GM23248 (cell line): ENCODE measurements around the gene PLA2G4D. TPM values are rescaled to one million over a fixed set of nuclear protein-coding genes. Genes with fewer than 3 reads are reported as not detected.

Experiments
- DNase-seq: peaks from one replicate; pipeline ENCODE4 v3.0.0-alpha.2; 2015
- H2AFZ ChIP-seq: fragments of 200-600 bp; sonication (generic); 2 replicates; pipeline ENCODE4 v1.6.1; 2016; ENCODE audit warnings: antibody characterized with exemption
- H3F3A ChIP-seq: fragments of 200-600 bp; sonication (generic); 2 replicates; pipeline ENCODE4 v1.6.1; 2016; ENCODE audit warnings: mild to moderate bottlenecking, antibody characterized with exemption, mixed run types; ENCODE audit not compliant: insufficient read depth
- H3K27ac ChIP-seq: fragments of 200-600 bp; sonication (generic); 2 replicates; pipeline ENCODE4 v1.5.1; 2016; ENCODE audit warnings: mild to moderate bottlenecking
- H3K27me3 ChIP-seq: fragments of 200-600 bp; sonication (generic); replicated peaks from 2 replicates; pipeline ENCODE4 v1.6.1; 2016; ENCODE audit warnings: mild to moderate bottlenecking; ENCODE audit not compliant: insufficient read depth
- H3K36me3 ChIP-seq: fragments of 200-600 bp; sonication (generic); 2 replicates; pipeline ENCODE4 v1.6.1; 2016; ENCODE audit warnings: low read depth, mild to moderate bottlenecking
- H3K4me1 ChIP-seq: fragments of 200-600 bp; sonication (generic); 2 replicates; pipeline ENCODE4 v1.6.1; 2016; ENCODE audit warnings: mild to moderate bottlenecking; ENCODE audit not compliant: insufficient read depth
- H3K4me2 ChIP-seq: fragments of 200-600 bp; sonication (generic); one replicate; pipeline ENCODE4 v1.6.1; 2016; ENCODE audit warnings: mild to moderate bottlenecking; ENCODE audit not compliant: unreplicated experiment
- H3K4me3 ChIP-seq: fragments of 200-600 bp; sonication (generic); 2 replicates; pipeline ENCODE4 v1.5.1; 2016; ENCODE audit warnings: mild to moderate bottlenecking
- H3K79me2 ChIP-seq: fragments of 200-600 bp; sonication (generic); 2 replicates; pipeline ENCODE4 v1.6.1; 2016; ENCODE audit warnings: mild to moderate bottlenecking; ENCODE audit not compliant: insufficient read depth
- H3K9ac ChIP-seq: fragments of 200-600 bp; sonication (generic); 2 replicates; pipeline ENCODE4 v1.6.1; 2016; ENCODE audit warnings: mild to moderate bottlenecking
- H3K9me2 ChIP-seq: fragments of 200-600 bp; sonication (generic); 2 replicates; pipeline ENCODE4 v1.6.1; 2016; ENCODE audit warnings: mixed run types, mild to moderate bottlenecking, moderate library complexity; ENCODE audit not compliant: insufficient read depth
- H3K9me3 ChIP-seq: fragments of 200-600 bp; sonication (generic); one replicate; pipeline ENCODE4 v1.6.1; 2017; ENCODE audit warnings: low read depth
- H4K20me1 ChIP-seq: fragments of 200-600 bp; sonication (generic); 2 replicates; pipeline ENCODE4 v1.6.0; 2016; ENCODE audit not compliant: insufficient read depth
- EZH2 ChIP-seq: fragments of 200-600 bp; sonication (generic); IDR thresholded peaks from 2 replicates; pipeline ENCODE4 v1.6.1; 2018; ENCODE audit warnings: antibody characterized with exemption, mild to moderate bottlenecking; ENCODE audit not compliant: insufficient read depth, poor library complexity, severe bottlenecking
- EZH2phosphoT487 ChIP-seq: fragments of 200-600 bp; sonication (generic); IDR thresholded peaks from 2 replicates; pipeline ENCODE4 v1.6.1; 2018; ENCODE audit warnings: antibody characterized with exemption, moderate library complexity, mild to moderate bottlenecking, low read depth; ENCODE audit not compliant: insufficient read depth
- whole genome bisulfite sequencing, 2 experiments: methylation state at CpG; one replicate each; pipeline ENCODE4 v1.1.6; 2015 to 2017; ENCODE audit warnings: low lambda C conversion rate in 2 of 2, low coverage in 1 of 2; ENCODE audit errors: missing lambda C conversion rate in 2 of 2; 5-methylcytosine and 5-hydroxymethylcytosine counted together
- in situ Hi-C: fragments of 300-500 bp; cut with MboI; formaldehyde crosslinking; loops from 2 replicates; pipeline ENCODE4 v1.15.0; 2020
- polyA plus RNA-seq: library from polyadenylated mRNA; unstranded; fragments of >200 nt; fragmentation: Nextera tagmentation; extraction: Ambion mirVana; gene quantifications from 2 replicates; pipeline ENCODE4 v1.2.1, GENCODE V29; 2016
- total RNA-seq: library from RNA; depleted of rRNA; stranded (reverse); fragments of >200 nt; shearing (Covaris generic); gene quantifications from 2 replicates; pipeline ENCODE4 v1.2.3, GENCODE V29; 2014

Gene PLA2G4D
- total and polyA plus RNA-seq, 2 experiments from 2014 or later, result not detected

DNA sequence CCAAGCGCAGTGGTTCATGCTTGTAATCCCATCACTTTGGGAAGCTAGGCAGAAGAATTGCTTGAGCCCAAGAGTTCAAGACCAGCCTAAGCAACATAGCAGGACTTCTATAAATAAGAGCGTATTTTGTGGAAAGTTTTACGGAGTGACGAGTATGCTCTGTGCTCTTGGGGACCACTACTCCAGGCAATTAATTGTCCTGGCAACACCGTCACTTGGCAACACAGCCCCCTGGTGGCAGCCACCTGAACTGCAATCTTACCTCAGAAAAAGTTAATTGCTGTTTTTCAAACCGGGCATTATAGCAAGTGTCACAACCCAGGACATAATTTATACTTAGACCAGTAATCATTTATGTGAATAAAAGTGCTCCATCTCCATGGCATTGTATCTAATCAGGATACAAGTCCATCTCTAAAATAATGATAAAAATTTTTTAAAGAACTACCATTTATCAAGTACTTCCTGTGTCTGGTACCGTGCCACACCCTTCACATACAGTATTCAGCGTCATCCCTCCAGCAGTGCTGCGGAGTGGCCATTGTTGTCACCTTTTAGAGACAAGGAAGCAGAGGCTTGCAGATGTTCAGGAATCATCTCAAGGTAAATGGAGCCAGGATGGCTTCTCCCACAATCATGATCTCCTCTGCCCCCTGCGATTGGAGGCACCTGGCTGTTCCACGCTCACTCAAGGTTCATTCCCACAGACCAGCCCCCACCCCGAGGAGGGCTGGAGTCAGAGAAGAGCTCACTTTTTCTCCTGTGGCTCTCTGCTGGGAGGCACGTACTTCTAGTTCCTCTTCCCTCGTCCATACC is 34.5 kb downstream of the PLA2G4D start:
- H3F3A ChIP-seq, result no peaks in the 10 kb centered on the region
- WGBS, 2 experiments, result 37 to 38% methylated on average over 14 of the region's 14 CpGs
- no peaks in the 10 kb centered on the region for H4K20me1 ChIP-seq
- in situ Hi-C loops, result no loop called here
- TF ChIP-seq EZH2phosphoT487 (no peak), EZH2 (no peak)
- H3K4me1 ChIP-seq, result no peaks in the 10 kb centered on the region
- no peak overlapping the region for H3K9ac ChIP-seq
- H3K27me3 ChIP-seq, result peaks cover 12% of the 10 kb centered on the region
- H3K4me2 ChIP-seq, result no peak overlapping the region
- H3K9me3 ChIP-seq, result no peaks in the 10 kb centered on the region
- no peaks in the 10 kb centered on the region for H3K79me2 ChIP-seq
- H3K27ac ChIP-seq, result no peak overlapping the region
- H3K9me2 ChIP-seq, result no peaks in the 10 kb centered on the region
- no peak overlapping the region for H3K4me3 ChIP-seq
- no peaks in the 10 kb centered on the region for H3K36me3 ChIP-seq
- DNase-seq, result peak; percentile 40
- no peak overlapping the region for H2AFZ ChIP-seq

DNA sequence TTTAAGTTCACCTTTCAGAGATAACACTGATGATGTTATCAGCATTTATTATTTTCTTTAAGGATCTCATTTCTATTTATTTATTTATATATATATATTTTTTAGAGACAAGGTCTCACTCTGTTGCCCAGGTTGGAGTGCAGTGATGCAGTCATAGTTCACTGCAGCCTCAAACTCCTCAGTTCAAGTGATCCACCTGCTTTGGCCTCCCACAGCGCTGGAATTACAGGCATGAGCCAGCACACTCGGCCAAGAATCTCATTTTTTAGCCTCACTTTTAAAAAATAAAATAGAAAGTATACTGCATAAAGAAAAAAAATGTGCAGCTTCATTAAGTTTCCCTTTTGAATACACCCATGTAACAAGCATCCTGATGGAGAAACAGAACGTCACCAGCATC is 35.6 kb downstream of the PLA2G4D start:
- TF ChIP-seq EZH2 (no peak), EZH2phosphoT487 (no peak)

DNA sequence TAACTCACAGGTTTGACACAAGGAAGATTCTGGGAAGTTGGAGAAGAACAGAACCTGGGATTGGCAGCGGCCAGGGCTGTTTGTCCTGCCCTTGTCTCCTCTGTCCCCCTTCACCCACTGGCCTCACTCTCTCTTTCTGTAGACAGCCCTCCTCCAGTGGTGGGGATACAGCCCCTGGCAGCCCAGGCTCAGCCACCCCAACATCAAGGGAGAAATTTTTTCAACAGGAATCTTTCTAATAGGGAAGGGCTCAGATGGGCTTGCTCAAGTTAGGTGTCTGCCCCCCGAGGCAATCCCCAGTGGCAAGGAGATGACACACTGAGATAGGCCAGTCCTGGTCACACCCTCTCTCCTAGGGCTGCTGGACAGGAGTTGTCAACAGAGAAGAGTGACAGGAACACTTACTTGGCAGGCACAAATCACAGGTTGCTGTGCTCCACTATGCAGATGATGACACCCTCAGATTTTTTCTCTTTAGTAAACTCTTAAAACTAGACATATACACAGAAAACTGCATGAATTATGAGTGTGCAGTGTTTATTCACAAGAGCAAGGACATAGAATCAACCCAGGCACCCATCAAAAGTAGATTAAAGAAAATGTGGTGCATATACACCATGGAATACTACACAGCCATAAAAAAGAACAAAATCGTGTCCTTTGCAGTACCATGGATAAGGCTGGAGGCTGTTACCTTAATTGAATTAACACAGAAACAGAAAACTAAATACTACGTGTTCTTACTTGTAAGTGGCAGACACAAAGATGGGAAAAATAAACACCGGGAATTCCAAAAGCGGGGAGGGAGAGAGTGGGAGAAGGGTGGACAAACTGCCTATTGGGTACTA is 36.3 kb downstream of the PLA2G4D start:
- Histone ChIP-seq H3K27ac (no peak overlapping the region), H3K9me3 (no peaks in the 10 kb centered on the region), H3K27me3 (peaks cover 13% of the 10 kb centered on the region), H3K9me2 (no peaks in the 10 kb centered on the region), H3K4me3 (no peak overlapping the region), H3K9ac (no peak overlapping the region), H4K20me1 (no peaks in the 10 kb centered on the region), H2AFZ (no peak overlapping the region), H3K36me3 (no peaks in the 10 kb centered on the region), H3K4me1 (no peaks in the 10 kb centered on the region), H3K4me2 (no peak overlapping the region), H3K79me2 (no peaks in the 10 kb centered on the region), H3F3A (no peaks in the 10 kb centered on the region)
- in situ Hi-C loops, result no loop called here
- TF ChIP-seq EZH2 (no peak), EZH2phosphoT487 (no peak)
- 66 to 67% methylated on average over 6 of the region's 6 CpGs for WGBS, 2 experiments
- no peak for DNase-seq

More for the DNA sequence above, 35.6 kb downstream of the PLA2G4D start:
- no peaks in the 10 kb centered on the region for H3K9me3 ChIP-seq
- H3K36me3 ChIP-seq, result no peaks in the 10 kb centered on the region
- H3F3A ChIP-seq, result no peaks in the 10 kb centered on the region
- no peaks in the 10 kb centered on the region for H4K20me1 ChIP-seq
- H3K4me2 ChIP-seq, result no peak overlapping the region
- no peak overlapping the region for H3K4me3 ChIP-seq
- H3K4me1 ChIP-seq, result no peaks in the 10 kb centered on the region
- in situ Hi-C loops, result no loop called here
- H3K79me2 ChIP-seq, result no peaks in the 10 kb centered on the region
- H3K9me2 ChIP-seq, result no peaks in the 10 kb centered on the region
- H2AFZ ChIP-seq, result no peak overlapping the region
- WGBS, 2 experiments, result 46 to 58% methylated on average over 3 of the region's 3 CpGs
- no peak for DNase-seq
- H3K27me3 ChIP-seq, result peaks cover 13% of the 10 kb centered on the region
- H3K9ac ChIP-seq, result no peak overlapping the region
- no peak overlapping the region for H3K27ac ChIP-seq

DNA sequence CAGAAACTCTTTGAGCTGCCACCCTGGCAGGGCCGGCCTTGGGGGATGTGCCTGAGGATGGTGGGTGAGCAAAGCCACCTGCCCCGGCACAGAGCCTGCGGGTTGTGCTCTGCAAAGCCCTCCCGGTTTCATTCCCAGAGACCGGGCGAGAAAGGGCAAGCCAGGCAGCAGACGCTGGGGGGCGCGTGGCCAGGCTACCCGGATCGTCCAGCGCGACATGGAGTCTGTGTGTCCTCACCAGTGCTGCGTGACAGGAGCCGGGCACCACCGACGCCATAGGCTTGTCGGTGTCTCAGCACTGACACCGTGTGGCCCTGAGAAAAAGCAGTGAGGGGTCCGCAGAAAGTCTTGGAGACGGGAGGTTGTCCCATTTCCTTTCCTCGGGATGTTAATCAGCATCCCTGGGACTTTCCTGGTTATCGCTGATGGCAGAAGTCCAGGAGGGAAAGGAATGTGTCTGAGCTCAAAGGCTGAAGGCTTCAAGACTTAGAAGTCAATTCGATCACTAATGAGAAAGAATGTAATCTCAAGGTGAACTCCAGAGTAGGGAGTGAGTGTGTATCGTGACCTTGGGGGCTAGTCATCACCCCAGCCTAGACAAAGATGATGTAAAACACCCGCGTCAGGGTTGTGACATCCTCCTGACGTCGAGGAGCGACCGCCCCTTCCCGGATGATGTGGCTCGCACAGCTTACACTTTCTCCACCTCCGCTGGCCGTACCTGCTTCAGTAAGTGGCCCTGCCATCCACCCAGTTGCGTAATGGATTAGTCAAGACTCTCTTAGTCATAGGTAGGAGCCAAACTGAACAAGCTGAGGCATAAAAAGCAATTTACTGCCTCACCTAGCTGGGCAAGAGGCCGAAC is 37.2 kb downstream of the PLA2G4D start:
- H2AFZ ChIP-seq, result peak overlapping the region; percentile 37; the same call in 1 of the 2 replicates
- no peaks in the 10 kb centered on the region for H3F3A ChIP-seq
- H3K9ac ChIP-seq, result no peak overlapping the region
- no peak for TF ChIP-seq EZH2
- TF ChIP-seq EZH2phosphoT487, result no peak
- 28% methylated on average over 35 to 37 of the region's 37 CpGs for WGBS, 2 experiments
- no peaks in the 10 kb centered on the region for H4K20me1 ChIP-seq
- in situ Hi-C loops, result no loop called here
- H3K27me3 ChIP-seq, result peaks cover 13% of the 10 kb centered on the region
- DNase-seq, result peak; percentile 80
- H3K4me3 ChIP-seq, result peak overlapping the region; percentile 37
- no peaks in the 10 kb centered on the region for H3K4me1 ChIP-seq
- H3K4me2 ChIP-seq, result peak overlapping the region; percentile 39
- H3K9me2 ChIP-seq, result no peaks in the 10 kb centered on the region
- H3K9me3 ChIP-seq, result no peaks in the 10 kb centered on the region
- H3K27ac ChIP-seq, result no peak overlapping the region
- H3K36me3 ChIP-seq, result no peaks in the 10 kb centered on the region
- no peaks in the 10 kb centered on the region for H3K79me2 ChIP-seq
